ENCODE measurements around the gene MAPK9.

Gene MAPK9

GRCh38 chr5:180291943-180292831, at the start of gene MAPK9:
Gene MAPK9, minus strand, starts transcription at chr5:180292083. Its CDS starts 11,522 bp downstream, at chr5:180280561.
- peak; percentile 58 for DNase-seq (ENCODE audit: low read depth)

GRCh38 chr5:180341595-180341994, 49.7 kb upstream of the MAPK9 start:
- no peak for DNase-seq (ENCODE audit: low read depth)

- DNase-seq (ENCODE audit: low read depth): no peak
These were observed 49.0 kb upstream of the MAPK9 start for GRCh38 chr5:180340856-180341255.

GRCh38 chr5:180339583-180340183, 47.8 kb upstream of the MAPK9 start:
- DNase-seq (ENCODE audit: low read depth): no peak

- DNase-seq (ENCODE audit: low read depth): no peak
These were observed 46.3 kb upstream of the MAPK9 start for GRCh38 chr5:180338001-180338707.

- DNase-seq (ENCODE audit: low read depth): no peak
These were observed 44.5 kb upstream of the MAPK9 start for GRCh38 chr5:180336234-180337020.

GRCh38 chr5:180335614-180336233, 43.8 kb upstream of the MAPK9 start:
- DNase-seq (ENCODE audit: low read depth): no peak

- no peak for DNase-seq (ENCODE audit: low read depth)
These were observed 43.1 kb upstream of the MAPK9 start for GRCh38 chr5:180334751-180335613.

- DNase-seq (ENCODE audit: low read depth): no peak
These were observed 42.3 kb upstream of the MAPK9 start for GRCh38 chr5:180334176-180334575.

- DNase-seq (ENCODE audit: low read depth): no peak
These were observed 41.8 kb upstream of the MAPK9 start for GRCh38 chr5:180333661-180334060.

GRCh38 chr5:180332861-180333260, 41.0 kb upstream of the MAPK9 start:
- DNase-seq (ENCODE audit: low read depth): no peak

- no peak for DNase-seq (ENCODE audit: low read depth)
These were observed 40.2 kb upstream of the MAPK9 start for GRCh38 chr5:180332051-180332517.

GRCh38 chr5:180331647-180331950, 39.7 kb upstream of the MAPK9 start:
- no peak for DNase-seq (ENCODE audit: low read depth)

GRCh38 chr5:180330810-180331646, 39.1 kb upstream of the MAPK9 start:
- peak; percentile 100 for DNase-seq (ENCODE audit: low read depth)

GRCh38 chr5:180330270-180330648, 38.4 kb upstream of the MAPK9 start:
- DNase-seq (ENCODE audit: low read depth): no peak

GRCh38 chr5:180329606-180330269, 37.9 kb upstream of the MAPK9 start:
- DNase-seq (ENCODE audit: low read depth): no peak

- DNase-seq (ENCODE audit: low read depth): no peak
These were observed 37.2 kb upstream of the MAPK9 start for GRCh38 chr5:180329138-180329435.

GRCh38 chr5:180328296-180329137, 36.6 kb upstream of the MAPK9 start:
- DNase-seq (ENCODE audit: low read depth): peak; percentile 72

Measured in amniotic epithelial cell (primary cell).